HS-27A (cell line): ENCODE measurements around the gene TTC38.
A peak's percentile ranks its signal among the peaks of the same experiment; 100 is the strongest.

Source experiments
- DNase-seq: peaks from one replicate; pipeline ENCODE4 v3.0.0-alpha.2; 2012; ENCODE audit warnings: low read depth, missing footprints

Gene TTC38

GRCh38 chr22:46329616-46330015, 61.8 kb downstream of the TTC38 start:
- DNase-seq: no peak

- no peak for DNase-seq
These were observed 62.6 kb downstream of the TTC38 start for GRCh38 chr22:46330426-46330825.

- DNase-seq: no peak
These were observed 63.7 kb downstream of the TTC38 start for GRCh38 chr22:46331496-46331895.

DNA sequence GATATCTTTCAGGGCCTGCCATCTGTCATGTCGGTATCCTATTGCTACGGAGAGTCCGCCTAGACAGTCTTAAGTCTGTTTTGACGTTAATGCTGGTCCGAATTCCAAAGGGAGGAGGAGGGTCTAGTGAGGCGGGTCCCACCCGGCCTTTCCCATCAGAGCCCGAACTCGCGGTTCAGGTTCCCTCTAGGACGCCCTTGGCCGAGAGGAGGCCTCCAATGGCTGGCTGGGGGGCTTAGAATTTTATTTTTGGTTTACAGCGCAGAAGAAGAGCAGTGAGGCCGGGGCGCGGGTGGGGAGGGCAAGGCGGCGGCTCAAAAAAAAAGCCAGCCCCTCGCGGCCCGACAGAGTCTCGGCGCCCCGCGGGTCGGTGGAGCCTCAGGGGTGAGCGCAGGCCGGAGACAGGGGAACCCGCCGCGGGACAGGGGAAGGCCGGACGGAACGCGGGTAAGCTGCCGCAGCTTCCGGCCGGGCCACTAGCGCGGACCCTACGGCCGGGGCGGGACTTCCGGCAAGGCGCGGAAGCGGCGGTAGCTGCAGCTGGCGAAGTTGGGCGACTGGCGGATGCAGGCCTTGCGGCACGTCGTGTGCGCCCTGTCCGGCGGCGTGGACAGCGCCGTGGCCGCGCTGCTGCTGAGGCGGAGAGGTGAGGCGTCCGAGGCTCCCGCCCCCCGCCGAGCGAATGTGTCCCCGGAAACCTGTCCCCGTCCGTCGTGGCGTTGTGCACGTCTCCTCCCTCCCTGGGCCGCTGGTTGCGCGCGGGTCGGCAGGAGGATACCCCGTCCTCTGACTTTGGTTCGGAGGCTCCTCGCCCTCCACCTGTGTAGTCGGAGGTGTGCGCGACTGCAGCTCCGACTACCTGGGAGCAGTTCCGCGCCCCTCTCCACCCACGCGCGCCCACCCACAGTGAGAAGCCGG, 67.7 kb downstream of the TTC38 start, which contains the start of gene TRMU:
TSS of gene TRMU (plus strand) at position 514 of the 918 bp plus-strand sequence. CDS start at position 565, 51 bp downstream.
- peak; percentile 27 for DNase-seq

- DNase-seq: no peak
These were observed 68.6 kb downstream of the TTC38 start for GRCh38 chr22:46336119-46337078.

- no peak for DNase-seq
These were observed 70.1 kb downstream of the TTC38 start for GRCh38 chr22:46337870-46338269.

- no peak for DNase-seq
These were observed 70.8 kb downstream of the TTC38 start for GRCh38 chr22:46338636-46339035.

GRCh38 chr22:46339956-46340355, 72.1 kb downstream of the TTC38 start:
- DNase-seq: no peak

- DNase-seq: no peak
These were observed 72.9 kb downstream of the TTC38 start for GRCh38 chr22:46340676-46341075.
